Mucosa of gallbladder (tissue), 1 donor: ENCODE results near the gene CELA3A. TPM values are rescaled to one million over a fixed set of nuclear protein-coding genes. Genes with fewer than 3 reads are reported as not detected.
"Not testable (repeated sequence)": the region's sequence is repeated elsewhere in the genome, so short reads cannot be mapped to it uniquely, and the experiment has no call there.

Source experiments
- DNase-seq: peaks from one replicate; pipeline ENCODE4 v3.0.0-alpha.2; 2020; ENCODE audit warnings: low spot score
- total RNA-seq: library from RNA; stranded (reverse); gene quantifications from one replicate; pipeline ENCODE4 v1.2.1, GENCODE V29; 2021
- donor health status: DM: no; HTN: no; CAD: no.

CELA3A gene
- total RNA-seq = 25.1 TPM

- no peak for DNase-seq
Measured at GRCh38 chr1:22001409-22001808, at the start of gene CELA3A. Gene CELA3A, plus strand, starts transcription at chr1:22001657. Its CDS starts 18 bp downstream, at chr1:22001675.

GRCh38 chr1:21952786-21953520 is 48.5 kb upstream of the CELA3A start:
- DNase-seq = no peak

- no peak for DNase-seq
Measured at GRCh38 chr1:21955058-21955457, 46.4 kb upstream of the CELA3A start.

GRCh38 chr1:21955501-21956281 is 45.8 kb upstream of the CELA3A start:
- DNase-seq = no peak

- peak; percentile 85 for DNase-seq
Measured at GRCh38 chr1:21956720-21957552, 44.5 kb upstream of the CELA3A start.

- no peak for DNase-seq
Measured at GRCh38 chr1:21961337-21961736, 40.1 kb upstream of the CELA3A start.

- no peak for DNase-seq
Measured at GRCh38 chr1:21961799-21962198, 39.7 kb upstream of the CELA3A start.

- DNase-seq = peak; percentile 83
Measured at GRCh38 chr1:21963477-21964217, 37.8 kb upstream of the CELA3A start.

- DNase-seq = no peak
Measured at GRCh38 chr1:21966247-21967000, 35.0 kb upstream of the CELA3A start.

GRCh38 chr1:21967216-21967615 is 34.2 kb upstream of the CELA3A start:
- not testable (repeated sequence) for DNase-seq

GRCh38 chr1:21969066-21969465 is 32.4 kb upstream of the CELA3A start:
- not testable (repeated sequence) for DNase-seq

- DNase-seq = not testable (repeated sequence)
Measured at GRCh38 chr1:21970523-21970922, 30.9 kb upstream of the CELA3A start.

GRCh38 chr1:21972973-21973441 is 28.4 kb upstream of the CELA3A start:
- DNase-seq = not testable (repeated sequence)

- DNase-seq = not testable (repeated sequence)
Measured at GRCh38 chr1:21973948-21974347, 27.5 kb upstream of the CELA3A start.

- peak; percentile 82 for DNase-seq
Measured at GRCh38 chr1:21974699-21975098, 26.8 kb upstream of the CELA3A start.

GRCh38 chr1:21975296-21975695 is 26.2 kb upstream of the CELA3A start:
- DNase-seq = not testable (repeated sequence)

GRCh38 chr1:21976703-21977239 is 24.7 kb upstream of the CELA3A start, which contains the start of gene CELA3B:
Gene CELA3B, plus strand, starts transcription at chr1:21977022. Its CDS starts 18 bp downstream, at chr1:21977040.
- not testable (repeated sequence) for DNase-seq

GRCh38 chr1:21978209-21978608 is 23.2 kb upstream of the CELA3A start:
- not testable (repeated sequence) for DNase-seq

- DNase-seq = not testable (repeated sequence)
Measured at GRCh38 chr1:21980515-21981220, 20.8 kb upstream of the CELA3A start.
